NCI-H2171 treated with DMSO at 0.1 percent for 48 hours (cell line): ENCODE results near the gene GRIN1.
"Not testable (repeated sequence)": the region's sequence is repeated elsewhere in the genome, so short reads cannot be mapped to it uniquely, and the experiment has no call there.

Source experiments
- DNase-seq: peaks from one replicate; lab custom pipeline; 2025; lab: John Stamatoyannopoulos, UW

GRIN1 gene

DNA sequence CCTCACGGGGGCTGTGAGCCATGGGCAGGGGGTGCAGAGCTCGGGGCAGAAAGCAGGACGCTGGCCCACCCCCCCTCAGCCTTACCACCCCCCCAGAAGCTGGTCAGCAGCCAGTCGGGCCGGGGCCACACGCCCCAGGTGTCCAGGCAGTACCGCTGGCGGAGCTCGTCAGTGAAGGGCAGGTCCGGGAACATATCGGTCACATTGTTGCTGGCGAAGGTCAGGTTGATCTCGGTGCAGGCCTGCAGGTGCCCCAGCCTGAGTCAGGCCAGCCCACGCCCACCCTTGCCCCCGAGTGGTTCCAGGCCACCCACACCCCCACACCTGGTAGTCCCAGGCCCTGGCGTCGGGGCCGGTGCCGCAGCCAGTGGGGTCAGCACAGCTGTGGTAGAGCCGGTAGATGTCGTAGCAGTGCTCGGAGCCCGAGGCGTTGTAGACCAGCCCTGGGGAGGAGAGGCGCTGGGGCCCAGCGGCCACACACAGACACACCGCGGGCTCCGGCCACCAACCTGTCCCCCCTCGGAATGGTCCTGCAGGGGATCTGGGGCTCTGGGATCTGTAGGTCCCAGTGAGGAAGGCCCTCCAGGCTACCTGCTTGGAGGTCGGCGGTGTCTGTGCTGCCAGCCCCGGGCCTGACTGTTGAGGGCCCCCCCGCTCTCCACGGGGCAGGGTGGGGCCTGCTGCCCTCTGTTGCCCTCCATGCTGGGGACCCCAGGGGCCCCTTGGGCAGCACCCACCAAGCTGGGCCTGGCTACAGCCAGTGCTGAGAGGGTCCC lies 27.0 kb upstream of the GRIN1 start:
- DNase-seq: no peak

DNA sequence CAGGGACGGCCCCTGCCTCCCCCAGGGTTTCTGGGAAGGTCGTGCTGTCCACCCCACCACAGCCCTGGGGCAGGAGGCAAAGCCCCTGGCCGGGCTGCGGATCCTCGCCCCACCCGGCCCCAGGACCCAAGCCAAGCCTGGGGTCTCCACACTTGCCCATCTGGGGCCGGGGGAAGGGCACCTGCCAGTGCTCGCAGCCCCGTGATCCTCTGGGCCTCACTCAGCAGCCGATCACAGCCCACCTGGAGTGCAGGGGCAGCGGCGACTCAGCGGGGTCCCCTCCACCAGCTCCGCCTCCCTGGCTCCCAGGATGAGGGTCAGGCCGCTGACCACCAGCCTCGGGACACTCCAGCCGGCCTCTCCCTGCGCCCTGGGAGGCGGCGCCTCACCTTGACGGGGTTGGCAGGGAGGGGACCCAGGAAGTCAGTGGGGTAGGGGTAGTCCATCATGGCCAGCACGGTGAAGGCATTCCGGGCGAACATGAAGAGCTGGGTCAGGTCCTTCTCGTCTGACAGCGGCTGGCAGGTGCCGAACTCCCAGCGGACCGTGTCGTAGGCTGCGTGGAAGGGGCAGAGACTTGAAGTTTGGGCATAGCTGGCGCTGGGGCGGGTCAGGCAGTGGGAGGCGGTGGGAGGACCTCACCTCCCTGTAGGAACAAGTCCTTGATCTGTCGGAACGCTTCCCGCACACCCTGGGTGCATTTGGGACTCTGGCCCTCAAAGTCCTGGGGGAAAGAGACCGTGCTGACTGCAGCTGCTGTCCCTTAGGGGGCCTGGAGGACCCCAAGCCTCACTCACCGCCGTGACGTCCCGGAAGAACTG lies 26.2 kb upstream of the GRIN1 start:
- no peak for DNase-seq

DNA sequence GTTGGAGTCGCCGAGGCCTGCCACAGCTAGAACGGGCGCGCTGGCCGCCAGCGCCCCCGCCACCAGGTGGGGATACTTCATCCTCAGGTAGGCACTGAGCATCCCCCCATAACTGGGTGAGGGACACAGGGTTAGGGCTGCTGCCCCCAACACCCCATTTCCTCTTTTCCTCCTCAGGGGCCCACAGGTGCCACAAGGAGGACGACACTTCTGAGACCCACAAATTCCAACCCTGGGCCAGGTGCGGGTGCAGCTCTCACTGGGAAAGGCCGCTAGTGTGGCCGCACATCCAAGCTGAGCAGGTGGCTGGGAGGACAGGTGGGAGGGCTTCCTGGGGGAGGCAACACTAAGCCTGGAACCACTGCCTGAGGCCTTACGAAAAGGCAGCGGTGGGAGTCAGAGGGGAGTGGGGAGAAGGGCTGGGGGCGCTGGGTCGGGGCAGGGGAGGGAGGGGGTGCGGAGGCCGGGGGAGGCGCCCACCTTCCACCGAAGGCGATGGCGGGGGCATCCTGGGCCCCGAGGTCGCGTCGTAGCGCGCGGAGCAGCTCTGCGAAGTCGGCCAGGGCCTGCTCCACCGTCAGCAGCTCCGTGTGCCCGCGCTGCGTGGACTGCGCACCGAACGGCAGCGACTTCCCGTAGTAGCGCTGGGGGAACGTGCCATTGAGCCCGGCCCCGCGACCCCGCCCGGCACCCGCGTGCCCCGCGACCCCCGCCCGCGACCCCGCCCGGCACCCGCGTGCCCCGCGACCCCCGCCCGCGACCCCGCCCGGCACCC lies 25.4 kb upstream of the GRIN1 start:
- DNase-seq: no peak

DNA sequence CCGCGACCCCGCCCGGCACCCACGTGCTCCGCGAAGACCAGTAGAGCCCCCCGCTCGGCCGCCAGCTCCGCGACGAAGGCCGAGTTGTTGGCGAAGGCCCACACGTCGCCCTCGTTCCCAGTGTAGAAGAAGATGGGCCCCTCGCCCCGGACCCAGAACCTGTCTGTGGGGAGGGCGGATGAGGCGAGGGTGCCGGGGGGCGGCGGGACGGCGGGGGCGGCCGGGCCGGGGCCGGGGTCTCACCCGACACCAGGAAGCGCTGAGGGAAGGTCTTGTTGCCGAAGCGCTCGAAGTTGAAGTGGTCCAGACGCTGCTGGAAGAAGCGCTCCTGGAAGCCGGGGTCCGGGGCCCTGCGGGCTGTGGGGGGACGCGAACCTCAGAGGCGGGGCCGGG lies 24.7 kb upstream of the GRIN1 start:
- peak; percentile 66 for DNase-seq

DNA sequence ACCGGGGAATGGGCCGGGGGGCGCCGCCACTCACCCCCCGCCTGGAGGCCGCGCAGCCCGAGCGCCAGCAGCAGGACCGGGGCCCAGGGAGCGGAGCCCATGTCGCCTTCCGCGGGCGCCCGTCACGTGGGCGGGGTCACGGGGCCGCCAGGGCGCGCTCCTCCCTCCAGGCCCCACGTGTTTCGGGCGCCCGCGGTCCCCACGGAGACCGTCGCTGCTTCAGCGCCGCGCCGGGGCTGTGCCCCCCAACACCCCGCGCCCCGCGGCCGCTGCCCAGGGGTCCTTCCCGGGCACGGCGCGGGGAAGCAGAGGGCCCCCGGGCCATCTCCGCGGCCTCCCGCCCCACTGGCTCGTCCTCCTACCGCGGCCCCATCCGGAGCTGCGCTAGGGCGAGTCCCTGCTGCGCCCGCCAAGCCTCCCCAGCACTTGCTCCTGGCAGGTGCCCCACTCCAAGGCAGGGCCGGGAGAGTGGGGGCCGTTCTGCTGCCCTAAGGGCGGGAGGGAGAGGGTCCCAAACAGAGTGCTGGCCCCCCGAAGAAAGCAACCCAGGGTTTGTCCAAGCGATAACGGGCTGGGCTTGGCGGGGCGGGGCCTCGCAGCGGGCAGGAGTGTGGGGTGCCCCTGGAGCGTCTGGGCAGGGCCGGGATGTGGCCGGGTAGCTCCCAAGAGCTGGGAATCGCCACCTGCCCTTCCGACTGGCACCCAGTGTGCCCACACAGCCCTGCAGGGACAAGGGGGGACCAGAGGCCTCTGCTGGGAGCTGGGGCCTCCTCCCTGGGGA lies 24.2 kb upstream of the GRIN1 start, which contains the start of gene DPP7:
Gene DPP7 (minus strand): TSS at position 121 of the 781 bp plus-strand sequence. CDS start 20 bp downstream, at position 101.
- DNase-seq: peak; percentile 68

DNA sequence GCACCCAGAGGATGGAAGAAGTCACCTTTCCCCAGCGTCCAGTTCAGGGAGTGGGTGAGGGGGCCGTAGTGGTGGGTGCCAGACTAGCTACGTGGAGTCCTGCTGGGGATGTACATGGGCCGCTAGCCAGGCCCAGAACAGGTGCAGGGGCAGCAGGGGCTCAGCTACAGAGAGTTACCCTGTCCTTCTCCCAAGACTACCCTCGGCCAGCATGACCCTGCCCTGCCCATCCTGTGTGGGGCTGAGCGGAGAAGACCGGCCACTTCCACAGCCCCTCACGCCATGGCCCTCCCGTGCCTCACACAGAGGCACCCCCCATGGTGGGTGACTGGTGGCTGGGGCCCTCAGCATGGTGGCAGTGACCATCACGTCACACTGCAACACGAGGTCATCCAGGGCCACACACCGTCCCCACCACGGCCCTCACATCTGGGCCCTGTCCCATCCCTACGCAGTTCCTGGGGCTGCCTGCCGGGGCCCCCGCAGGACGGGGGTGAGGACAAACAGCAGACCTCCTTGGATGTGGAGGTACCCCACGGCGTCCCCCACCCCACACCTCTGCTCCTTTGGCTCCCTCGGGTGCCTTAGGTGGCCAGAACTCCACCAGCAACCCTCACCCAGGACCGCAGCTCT lies 23.4 kb upstream of the GRIN1 start:
- no peak for DNase-seq

DNA sequence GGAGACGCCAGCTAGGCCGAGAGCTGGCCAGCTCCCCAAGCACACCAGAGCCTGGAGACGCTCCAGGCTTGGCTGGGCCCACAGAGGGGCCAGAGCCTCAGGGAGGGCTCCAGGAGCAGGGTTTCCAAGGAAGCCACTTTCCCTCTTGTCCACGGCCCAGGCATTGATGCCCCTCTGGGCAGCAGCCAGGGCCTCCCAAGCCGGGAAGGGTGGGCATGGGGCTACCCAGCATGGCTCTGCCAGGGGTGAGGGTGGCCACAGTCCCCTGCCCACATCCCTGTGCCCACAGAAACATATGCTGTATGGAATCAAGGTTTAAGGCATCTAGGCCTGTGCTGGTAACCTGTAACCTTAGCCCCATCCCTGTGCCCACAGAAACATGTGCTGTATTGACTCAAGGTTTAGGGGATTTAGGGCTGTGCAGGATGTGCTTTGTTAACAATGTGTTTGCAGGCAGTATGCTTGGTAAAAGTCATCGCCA lies 22.9 kb upstream of the GRIN1 start:
- no peak for DNase-seq

DNA sequence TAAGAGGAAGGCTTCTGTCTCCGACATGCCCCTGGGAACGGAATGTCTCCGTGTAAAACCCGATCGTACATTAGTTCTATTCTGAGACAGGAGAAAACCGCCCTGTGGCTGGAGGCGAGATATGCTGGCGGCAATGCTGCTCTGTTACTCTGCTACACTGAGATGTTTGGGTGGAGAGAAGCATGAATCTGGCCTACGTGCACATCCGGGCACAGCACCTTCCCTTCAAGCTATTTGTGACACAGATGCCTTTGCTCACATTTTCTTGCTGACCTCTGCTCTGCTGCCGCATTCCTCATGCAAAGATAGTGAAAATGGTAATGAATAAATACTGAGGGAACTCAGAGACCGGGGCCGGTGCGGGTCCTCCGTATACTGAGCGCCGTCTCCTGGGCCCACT lies 22.2 kb upstream of the GRIN1 start:
- no peak for DNase-seq

DNA sequence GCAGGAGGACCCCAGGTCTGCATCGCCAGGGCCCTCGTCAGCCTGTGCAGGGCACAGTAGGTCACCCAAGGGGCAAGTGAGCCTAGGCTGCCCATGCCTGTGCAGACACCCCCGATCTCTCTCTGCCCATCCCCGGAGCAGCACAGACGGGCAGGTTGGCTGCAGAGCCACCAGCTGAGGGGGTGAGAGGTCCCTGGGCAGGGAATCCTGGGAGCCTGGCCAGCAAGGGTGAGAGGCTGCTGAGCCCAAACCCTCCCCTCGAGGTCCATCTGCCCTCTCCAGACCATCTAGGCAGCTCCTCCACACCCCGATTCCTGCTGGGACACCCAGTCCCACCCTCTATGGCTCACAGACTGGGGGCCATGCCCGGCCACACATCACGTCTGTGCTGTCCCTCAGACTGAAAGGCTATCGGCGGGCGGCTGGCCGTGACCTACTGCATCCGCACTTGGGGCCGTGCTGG lies 21.7 kb upstream of the GRIN1 start:
- DNase-seq: no peak

DNA sequence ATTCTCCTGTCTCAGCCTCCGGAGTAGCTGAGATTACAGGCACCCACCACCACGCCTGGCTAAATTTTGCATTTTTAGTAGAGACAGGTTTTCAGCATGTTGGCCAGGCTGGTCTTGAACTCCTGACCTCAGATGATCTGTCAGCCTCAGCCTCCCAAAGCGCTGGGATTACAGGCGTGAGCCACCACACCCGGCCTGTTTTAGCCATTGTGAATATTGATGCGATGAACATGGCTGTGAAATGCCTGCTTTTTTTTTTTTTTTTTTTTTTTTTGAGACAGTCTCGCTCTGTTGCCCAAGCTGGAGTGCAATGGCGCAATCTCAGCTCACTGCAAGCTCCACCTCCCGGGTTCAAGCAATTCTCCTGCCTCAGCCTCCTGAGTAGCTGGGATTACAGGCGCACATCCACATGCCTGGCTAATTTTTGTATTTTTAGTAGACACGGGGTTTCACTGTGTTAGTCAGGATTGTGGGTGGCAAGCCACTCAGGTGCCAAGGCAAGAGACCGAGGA lies 20.8 kb upstream of the GRIN1 start:
- DNase-seq: not testable (repeated sequence)

DNA sequence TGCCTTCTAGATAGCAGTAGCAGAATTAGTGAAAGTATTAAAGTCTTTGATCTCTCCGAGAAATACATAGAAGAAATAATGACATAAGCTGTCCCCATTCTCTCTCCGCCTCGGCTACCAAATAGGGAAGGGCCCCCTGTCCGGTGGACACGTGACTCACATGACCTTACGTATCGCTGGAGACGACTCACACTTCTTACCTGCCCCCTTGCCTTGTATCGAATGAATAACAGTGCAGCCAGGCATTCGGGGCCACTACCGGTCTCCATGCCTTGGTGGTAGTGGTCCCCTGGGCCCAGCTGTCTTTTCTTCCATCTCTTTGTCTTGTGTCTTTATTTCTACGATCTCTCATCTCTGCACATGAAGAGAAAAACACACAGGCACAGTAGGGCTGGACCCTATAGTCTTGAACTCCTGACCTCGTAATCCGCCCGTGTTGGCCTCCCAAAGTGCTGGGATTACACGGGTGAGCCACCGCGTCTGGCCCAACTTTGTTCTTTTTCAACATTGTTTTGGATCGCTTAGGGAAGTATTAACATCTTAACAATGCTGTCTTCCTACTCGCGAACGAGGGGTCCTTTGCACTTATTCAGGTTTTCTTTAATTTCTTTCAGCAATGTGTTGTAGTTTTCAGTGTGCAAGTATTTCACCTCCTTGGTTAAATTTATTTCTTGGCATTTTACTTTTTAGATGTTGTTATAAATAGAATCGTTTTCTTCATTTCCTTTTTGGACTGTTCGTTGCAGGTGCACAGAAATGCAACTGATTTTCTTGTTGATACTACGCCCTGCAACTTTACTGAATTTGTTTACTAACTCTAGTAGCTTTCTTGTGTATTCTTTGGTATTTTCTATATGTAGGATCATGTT lies 16.8 kb upstream of the GRIN1 start:
- not testable (repeated sequence) for DNase-seq

DNA sequence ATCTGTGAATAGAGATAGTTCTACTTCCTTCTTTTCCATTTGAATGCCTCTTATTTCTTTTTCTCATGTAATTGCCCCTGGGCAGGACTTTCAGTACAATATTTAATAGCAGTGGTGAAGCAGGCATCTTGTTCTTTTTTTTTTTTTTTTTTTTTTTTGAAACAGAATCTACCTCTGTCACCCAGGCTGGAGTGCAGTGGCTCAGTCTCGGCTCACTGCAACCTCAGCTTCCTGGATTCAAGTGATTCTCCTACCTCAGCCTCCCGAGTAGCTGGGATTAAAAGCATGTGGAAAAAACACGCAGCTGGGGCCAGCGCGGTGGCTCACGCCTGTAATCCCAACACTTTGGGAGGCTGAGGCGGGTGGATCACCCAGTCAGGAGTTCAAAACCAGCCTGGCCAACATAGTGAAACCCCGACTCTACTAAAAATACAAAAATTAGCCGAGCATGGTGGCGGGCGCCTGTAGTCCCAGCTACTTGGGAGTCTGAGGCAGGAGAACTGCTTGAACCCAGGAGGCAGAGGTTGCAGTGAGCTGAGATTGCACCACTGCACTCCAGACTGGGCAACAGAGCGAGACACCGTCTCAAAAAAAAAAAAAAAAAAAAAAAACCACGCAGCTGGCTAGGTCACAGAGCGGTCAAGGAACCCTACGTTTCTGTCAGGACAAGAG lies 16.0 kb upstream of the GRIN1 start:
- not testable (repeated sequence) for DNase-seq

DNA sequence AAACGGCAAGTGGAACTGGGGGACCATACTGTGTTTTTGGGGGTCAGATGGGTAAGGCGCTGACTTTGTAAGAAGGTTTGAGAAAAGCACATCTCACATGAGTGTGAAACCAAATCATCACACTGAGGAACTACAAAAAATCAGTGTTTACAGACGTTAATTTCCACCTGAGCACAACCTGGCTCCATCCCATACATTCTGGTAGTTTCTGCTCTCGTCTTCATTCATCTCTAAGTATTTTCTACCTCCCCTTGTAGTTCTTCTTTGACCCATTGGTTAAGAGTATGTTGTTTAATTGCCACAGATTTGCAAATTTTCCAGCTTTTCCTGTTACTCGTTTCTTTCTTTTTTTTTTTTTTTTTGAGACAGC lies 15.5 kb upstream of the GRIN1 start:
- DNase-seq: no peak

DNA sequence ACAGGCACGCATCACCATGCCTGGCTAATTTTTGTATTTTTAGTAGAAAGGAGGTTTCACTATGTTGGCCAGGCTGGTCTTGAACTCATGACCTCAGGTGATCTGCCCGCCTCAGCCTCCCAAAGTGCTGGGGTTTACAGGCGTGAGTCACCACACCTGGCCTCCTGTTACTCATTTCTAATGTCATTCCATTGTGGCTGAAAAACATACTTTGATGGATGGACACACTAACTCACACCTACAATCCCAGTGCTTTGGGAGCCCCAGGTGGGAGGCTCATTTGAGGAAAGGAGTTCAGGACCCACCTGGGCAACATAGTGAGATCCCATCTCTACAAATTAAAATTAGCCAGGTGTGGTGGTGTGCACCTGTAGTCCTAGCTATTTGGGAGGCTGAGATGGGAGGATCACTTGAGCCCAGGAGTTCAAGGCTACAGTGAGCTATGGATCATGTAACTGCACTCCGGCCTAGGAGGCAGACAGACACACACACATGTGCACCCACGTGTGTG lies 14.9 kb upstream of the GRIN1 start:
- DNase-seq: not testable (repeated sequence)

DNA sequence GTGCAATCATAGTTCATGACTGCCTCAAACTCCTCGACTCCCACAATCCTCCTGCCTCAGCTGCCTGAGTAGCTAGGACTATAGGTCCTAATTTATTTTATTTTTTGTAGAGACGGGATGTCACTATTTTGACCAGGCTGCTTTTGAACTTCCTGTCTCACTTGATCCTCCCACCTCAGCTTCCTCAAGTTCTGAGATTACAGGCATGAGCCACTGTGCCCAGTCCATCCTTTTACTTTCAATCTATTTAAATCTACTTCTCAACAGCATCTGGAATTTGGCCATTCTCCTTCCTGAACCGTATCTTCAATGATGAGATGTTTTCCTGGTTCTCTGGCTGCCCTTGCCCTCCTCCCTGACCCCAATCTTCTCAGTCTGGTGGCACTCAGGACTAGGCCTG lies 12.2 kb upstream of the GRIN1 start:
- no peak for DNase-seq

DNA sequence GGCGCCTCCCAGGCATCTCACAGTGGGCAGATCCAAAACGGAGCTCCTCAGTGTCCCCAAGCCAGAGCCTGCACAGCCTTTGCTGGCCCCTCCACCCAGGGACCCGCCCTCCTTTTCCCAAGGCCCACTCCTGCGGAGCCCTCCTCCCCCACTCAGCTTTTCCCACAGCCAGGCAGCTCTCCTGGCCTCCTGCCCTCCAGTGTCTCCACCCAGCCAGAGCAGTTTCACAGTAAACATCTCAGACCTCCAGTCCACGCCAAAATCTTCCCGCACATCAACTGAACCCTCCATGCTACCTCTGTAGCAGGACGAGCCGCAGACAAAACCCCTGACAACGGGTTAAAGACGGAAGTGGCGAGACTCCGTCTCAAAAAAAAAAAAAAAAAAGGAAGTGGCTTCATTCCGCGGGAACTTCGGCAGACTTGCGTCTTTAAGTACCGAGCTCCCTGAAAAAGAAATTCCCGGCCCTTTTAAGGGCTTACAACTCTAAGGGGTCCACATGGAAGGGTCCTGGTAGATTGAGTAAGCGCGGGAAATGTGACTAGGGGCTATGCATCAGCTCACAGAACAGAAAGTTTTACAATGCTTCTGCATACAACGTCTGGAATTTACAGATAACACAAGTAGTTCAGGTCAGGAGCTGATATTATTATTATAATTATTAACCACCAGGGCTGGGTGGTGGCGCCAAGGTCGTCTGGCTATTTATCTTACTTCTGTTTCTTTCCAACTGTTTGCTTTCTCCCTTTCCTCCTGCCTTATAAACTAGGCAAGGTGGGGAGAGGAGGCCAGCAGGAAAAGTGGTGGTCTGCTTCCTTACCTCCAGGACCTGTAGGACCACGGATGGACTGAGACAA lies 11.4 kb upstream of the GRIN1 start:
- DNase-seq: no peak

DNA sequence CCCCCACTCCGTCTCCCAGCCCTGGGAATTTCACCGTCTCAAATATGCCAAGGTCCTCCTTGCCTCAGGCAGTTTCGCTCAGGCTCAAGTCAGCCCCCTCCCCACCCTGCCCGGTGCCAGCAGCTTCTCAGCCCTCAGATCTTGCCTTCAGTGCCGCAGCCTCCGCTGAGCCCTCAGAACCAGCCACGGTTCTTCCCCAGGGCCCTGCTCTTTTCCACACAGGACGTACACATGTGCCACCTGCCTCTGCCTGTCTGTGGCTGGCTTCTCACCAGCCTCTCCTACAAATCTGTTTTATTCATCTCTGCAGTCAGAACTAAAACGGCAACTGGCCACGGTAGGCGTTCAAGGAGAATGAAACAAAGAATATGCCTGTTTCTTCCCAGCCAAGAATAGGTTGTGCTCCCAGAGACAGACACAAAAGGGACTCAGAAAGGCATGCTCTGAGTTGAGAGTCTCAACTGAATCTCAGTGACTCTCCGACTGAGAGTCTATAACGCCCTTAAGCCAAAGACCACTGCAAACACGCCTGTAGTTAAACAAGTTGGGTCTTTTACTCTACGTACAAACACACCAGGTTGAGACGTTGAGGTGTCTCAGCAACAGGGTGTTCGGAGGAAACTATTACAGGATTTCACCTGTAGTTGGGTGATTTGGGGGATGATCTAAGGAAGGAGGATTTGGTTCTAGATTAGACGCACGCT lies 10.6 kb upstream of the GRIN1 start:
- no peak for DNase-seq
